ENCODE results near the gene CENPN.

The CENPN gene

DNA sequence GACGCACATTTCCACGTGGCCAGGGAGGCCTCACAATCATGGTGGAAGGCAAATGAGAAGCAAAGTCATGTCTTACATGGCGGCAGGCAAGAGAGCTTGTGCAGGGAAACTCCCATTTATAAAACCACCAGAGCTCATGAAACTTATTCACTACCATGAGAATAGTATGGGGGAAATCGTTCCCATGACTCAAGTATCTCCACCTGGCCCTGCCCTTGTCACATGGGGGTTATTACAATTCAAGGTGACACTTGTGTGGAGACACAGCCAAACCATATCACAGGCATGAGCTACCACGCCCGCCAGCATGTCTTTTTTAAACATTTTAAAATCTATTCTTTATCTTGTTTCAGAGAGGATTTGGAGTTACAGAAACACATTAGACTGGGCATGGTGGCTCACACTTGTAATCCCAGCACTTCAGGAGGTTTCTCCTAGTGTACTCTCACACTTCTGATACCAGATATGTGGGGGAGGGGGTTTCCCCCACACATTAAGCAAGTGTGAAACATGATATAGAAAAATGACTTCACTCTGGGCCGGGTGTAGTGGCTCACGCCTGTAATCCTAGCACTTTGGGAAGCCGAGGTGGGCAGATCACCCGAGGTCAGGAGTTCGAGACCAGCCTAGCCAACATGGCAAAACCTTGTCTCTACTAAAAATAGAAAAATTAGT, 23.1 kb downstream of the CENPN start:
- DNase-seq (ENCODE audit: low read depth in 2 of 2) = no peak

DNA sequence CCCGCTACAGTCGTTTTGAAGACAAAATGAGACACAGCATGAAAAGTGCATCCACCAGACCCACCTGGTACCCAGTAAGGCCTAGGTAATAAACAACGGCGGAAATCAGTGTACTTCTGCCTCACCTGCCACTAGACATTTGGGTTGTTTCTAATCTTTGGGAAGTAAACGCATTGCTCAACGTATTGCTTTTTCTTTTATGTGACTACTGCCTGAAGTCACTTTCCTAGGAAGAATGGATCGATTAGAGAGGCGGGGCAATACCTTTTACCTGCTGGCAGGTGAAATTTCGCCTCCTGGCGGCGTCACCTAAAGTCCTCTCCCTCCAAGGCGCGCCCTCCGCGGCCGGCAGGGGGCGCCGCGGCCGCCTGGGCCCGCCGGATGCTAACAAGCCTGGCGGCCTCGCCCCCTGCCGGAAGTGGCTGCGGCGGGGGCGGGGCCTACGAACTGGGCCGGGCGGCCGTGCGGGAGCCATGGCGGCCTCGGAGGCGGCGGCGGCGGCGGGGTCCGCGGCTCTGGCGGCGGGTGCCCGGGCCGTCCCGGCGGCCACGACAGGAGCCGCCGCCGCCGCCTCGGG, 28.5 kb downstream of the CENPN start, which contains the start of gene ATMIN:
Gene ATMIN, plus strand, starts transcription at position 445 of the 577 bp plus-strand sequence. Its CDS starts 29 bp downstream, at position 474.
- DNase-seq (ENCODE audit: low read depth in 2 of 2) = peak; percentile 70 to 75

DNA sequence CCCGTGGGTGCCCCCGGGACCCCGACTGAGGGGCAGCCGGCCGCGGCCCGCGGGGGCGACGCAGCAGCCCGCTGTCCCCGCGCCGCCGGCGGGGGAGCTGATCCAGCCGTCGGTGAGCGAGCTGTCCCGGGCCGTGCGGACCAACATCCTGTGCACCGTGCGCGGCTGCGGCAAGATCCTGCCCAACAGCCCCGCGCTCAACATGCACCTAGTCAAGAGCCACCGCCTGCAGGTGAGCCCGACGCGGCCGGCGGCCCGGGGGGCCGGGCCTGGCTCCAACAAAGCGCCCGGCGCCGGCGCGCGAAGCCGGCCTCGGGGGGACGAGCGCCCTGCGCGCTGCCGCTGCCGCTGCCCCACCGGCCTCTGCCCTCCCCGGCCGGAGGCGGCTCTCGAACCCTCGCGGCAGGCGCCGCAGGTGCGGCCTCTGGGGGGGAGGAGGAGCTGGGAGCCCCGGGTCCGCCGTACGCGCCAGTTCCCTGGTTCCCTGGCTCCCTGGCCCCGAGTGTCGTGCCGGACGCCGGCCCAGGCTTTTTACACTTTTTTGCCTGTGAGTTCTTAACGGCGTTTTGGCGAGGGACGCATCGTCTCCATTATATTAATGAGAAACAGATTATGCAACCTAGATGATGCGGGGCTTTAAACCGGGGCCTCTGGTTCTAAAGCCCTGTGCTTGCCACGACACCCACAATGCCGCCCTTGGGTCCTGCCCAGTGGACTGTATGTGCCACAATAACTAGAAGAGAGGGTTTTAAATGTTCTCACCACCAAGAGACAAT, 29.1 kb downstream of the CENPN start:
- peak in 1 of 2 donors; percentile 8 for DNase-seq (ENCODE audit: low read depth in 2 of 2)

GRCh38 chr16:81036751-81037350, 29.8 kb downstream of the CENPN start:
- no peak for DNase-seq (ENCODE audit: low read depth in 2 of 2)

DNA sequence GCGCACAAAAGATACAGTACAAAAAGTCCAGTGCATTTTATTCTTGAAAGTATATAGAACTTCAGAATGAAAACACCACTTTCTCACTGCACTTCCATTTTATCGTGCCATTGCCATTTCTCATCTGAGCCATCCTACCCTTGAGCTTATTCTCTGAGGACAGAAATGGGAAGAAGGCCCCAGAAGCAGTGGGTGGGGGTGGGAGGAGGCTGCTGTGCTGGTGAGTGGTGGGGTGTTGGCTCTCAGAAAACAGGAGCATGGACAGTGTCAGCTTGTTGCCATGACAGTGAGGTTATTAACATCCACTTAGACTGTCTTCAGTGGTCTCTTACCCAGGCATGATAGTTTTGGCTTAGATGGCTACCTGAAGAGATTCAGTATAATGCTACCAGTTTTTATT, 33.1 kb downstream of the CENPN start:
- no peak for DNase-seq (ENCODE audit: low read depth in 2 of 2)

GRCh38 chr16:81040842-81041241, 33.8 kb downstream of the CENPN start:
- DNase-seq (ENCODE audit: low read depth in 2 of 2) = no peak

DNA sequence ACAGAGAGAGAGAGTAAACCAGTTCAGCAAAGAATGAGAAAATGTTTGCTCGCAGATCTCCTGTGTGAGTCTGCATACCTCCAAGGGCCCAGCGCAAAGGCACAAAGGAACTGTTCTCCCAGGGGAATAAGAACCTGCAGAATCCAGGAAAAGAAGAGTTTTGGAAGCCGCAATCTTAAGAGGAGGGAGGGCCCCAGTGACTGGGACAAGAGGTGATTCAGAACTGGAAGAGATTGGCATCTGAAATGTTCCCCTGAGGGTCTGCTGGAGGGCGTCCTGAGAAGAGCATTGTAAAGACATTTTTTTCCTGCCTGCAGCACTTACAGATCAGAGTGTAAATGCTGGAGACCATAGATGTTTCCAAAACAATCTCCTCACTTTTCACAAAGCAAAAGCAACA, 34.7 kb downstream of the CENPN start:
- DNase-seq (ENCODE audit: low read depth in 2 of 2) = no peak

- DNase-seq (ENCODE audit: low read depth in 2 of 2) = no peak
Observed at GRCh38 chr16:81042821-81043220, 35.8 kb downstream of the CENPN start.

GRCh38 chr16:81053761-81054160, 46.7 kb downstream of the CENPN start:
- no peak for DNase-seq (ENCODE audit: low read depth in 2 of 2)

GRCh38 chr16:81060576-81061306, 53.7 kb downstream of the CENPN start:
- DNase-seq (ENCODE audit: low read depth in 2 of 2) = no peak

DNA sequence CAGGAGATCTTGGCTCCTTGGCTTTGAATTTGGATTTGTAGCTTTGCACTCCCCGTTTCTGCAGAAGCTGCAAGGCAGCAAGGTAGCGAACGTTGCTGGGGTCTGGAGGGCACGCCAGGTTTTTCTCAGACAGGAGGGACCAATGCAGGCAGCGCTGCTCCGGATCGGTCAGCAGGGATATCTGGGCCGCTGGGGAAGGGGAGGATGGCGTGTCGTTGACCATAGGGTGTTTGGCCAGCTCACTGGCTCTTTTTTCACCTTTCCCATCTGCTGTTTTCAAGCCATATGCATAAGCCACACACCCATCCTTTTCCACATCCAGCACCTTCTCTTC, 54.3 kb downstream of the CENPN start:
- no peak for DNase-seq (ENCODE audit: low read depth in 2 of 2)

GRCh38 chr16:81061871-81062608, 55.0 kb downstream of the CENPN start:
- DNase-seq (ENCODE audit: low read depth in 2 of 2) = no peak

DNA sequence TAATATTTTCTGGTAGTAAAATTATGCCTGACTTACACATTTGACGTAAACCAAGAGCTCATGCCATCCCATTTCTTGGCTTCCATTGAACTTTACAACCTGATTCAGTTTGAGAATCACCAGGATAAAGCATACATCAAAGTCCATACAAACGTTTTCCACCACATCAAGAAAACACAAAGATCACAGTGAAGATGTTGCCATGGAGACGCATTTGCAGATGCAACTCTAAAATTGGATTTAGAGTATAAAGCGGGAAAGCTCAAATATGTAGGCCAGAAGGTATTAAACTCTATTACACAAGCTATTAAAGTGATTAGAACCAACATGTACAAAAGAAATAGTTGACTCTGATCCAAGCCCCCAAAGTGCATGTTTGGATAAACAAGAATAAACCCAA, 59.7 kb downstream of the CENPN start:
- no peak for DNase-seq (ENCODE audit: low read depth in 2 of 2)

DNA sequence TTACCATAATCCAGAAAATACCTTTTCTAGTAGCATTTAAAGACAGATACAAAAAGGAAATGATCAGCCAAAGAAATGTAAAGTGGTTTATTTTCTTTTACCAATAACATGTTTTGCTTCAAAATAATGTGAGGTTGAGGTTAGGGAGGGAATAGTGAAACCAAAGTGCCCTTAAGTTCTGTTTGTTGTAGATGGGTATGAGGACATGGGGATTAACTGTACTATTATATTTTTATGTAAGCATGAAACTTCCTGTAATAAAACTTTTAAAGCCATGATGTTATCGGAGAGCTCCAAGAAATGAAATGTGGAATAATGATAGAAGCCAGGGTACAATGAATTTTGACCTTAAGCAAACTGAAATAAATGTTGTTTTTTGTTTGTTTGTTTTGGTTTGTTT, 60.2 kb downstream of the CENPN start:
- DNase-seq (ENCODE audit: low read depth in 2 of 2) = no peak

DNA sequence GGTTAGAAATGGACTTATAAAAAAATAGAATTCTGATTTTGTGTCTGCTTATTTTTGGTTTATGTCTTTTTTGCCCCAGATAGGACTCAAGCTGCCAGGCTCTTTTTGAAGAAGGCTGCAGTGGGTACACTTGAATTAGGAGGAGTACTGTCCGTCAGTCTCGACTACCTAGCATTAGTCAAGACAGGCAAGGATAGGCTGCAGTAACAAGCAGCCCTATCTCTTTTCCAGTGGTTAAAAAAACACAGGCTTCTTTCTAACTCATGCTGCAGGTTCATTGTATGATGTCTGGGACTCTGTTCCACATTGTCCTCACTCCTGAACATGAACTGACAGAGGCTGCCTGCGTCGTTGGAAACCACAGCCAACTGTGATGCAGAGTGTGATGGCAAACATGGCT, 62.0 kb downstream of the CENPN start:
- no peak for DNase-seq (ENCODE audit: low read depth in 2 of 2)

- no peak for DNase-seq (ENCODE audit: low read depth in 2 of 2)
Observed at GRCh38 chr16:81070979-81071378, 64.0 kb downstream of the CENPN start.

- DNase-seq (ENCODE audit: low read depth in 2 of 2) = no peak
Observed at GRCh38 chr16:81071805-81072204, 64.8 kb downstream of the CENPN start.

DNA sequence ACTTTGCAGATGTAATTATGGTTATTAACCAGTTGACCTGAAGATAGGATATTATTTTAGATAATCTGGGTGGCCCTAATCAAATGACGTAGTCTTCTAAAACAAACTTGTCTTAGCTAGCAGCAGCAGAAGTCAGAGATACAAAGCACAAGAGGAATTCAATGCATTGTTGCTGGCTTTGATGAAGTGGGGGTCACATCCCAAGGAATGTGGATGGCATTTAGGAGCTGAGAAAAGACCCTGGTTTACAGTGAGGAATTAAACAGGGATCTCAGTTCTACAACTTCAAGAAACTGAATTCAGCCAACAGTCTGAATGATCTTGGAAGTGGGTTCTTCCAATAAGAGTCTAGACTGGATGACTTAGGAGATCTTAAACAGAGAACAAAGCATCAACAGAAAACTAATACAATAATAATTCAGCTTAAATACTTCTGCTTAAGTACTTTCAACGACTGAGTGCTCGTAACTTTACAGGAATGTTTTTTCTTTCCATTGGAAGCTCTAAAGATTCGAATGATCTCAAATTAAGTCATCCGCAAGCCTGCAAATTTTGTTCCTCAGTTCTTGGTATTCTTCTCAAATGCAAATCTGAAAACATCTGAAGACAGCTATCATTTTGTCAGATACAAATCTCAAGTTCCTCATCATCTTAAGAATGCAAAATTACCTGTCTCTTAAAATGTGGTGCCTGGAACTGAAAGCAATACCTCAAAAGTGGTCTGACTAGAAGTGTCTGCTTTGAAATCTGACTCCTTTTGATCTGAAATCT, 66.7 kb downstream of the CENPN start:
- DNase-seq (ENCODE audit: low read depth in 2 of 2) = no peak

DNA sequence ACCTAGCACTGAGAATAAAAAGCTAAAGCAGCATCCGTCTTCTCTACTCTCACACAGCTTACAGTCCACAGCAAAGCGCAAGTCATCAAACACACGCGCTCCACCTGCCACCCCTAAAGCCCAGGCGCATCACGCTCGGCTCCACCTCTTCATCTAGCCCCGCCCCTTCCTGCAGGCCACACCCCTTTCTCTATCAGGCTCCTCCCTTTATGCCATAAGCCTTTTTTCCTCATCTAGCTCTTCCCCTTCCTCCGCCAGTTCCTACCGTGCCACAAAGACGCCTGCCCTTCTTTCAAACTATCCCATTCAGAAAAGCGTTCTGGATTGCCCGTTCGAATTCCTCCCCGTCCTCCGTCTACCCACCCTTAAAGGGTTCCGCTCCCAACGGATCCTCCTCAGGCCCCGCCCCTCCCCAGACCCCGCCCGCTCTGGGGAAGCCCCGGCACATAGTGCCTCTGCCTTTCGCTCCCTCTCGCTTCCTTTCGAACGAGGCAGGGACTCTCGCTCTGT, 69.6 kb downstream of the CENPN start:
- DNase-seq (ENCODE audit: low read depth in 2 of 2) = peak; percentile 83 to 85

All from activated CD8-positive, alpha-beta memory T cell treated with anti-CD3 and anti-CD28 coated beads for 4 hours (primary cell).